MCF 10A (cell line): Measurements from ENCODE around the gene TCAIM. TPM values are rescaled to one million over a fixed set of nuclear protein-coding genes. Genes with fewer than 3 reads are reported as not detected.

Experiments
- BruUV-seq: library from RNA; stranded (reverse); fragments of 400-500 nt; replicated peaks from 2 replicates; lab custom pipeline; 2021; lab: Mats Ljungman, UMichigan
- CTCF ChIA-PET: fragments of 300-600 bp; sonication (Branson Sonifier 250); formaldehyde crosslinking; extraction: SDS; loops from one replicate; lab custom pipeline; 2021; ENCODE audit warnings: antibody characterized with exemption, inconsistent platforms; lab: Yijun Ruan, JAX
- POLR2A ChIA-PET: fragments of 300-600, 350-650 bp; sonication (Branson Sonifier 250); formaldehyde crosslinking; extraction: SDS; loops from one replicate; lab custom pipeline; 2020; ENCODE audit warnings: antibody characterized with exemption, inconsistent platforms; lab: Yijun Ruan, JAX
- DNase-seq: peaks from one replicate; pipeline ENCODE4 v3.0.0-alpha.2; 2018; ENCODE audit not compliant: unreplicated experiment
- H3K27ac Mint-ChIP-seq: one replicate; pipeline ENCODE4 v1.8.0; 2022; ENCODE audit warnings: mild to moderate bottlenecking, low read depth, mixed read lengths; ENCODE audit not compliant: unreplicated experiment
- H3K27me3 Mint-ChIP-seq: one replicate; pipeline ENCODE4 v1.8.0; 2022; ENCODE audit warnings: mixed read lengths; ENCODE audit not compliant: insufficient read depth, unreplicated experiment
- H3K36me3 Mint-ChIP-seq: one replicate; pipeline ENCODE4 v1.8.0; 2022; ENCODE audit warnings: mild to moderate bottlenecking, moderate library complexity, mixed read lengths; ENCODE audit not compliant: insufficient read depth, unreplicated experiment
- H3K4me1 Mint-ChIP-seq: one replicate; pipeline ENCODE4 v1.8.0; 2022; ENCODE audit warnings: mixed read lengths; ENCODE audit not compliant: insufficient read depth, unreplicated experiment
- H3K4me3 Mint-ChIP-seq: one replicate; pipeline ENCODE4 v1.8.0; 2022; ENCODE audit warnings: mild to moderate bottlenecking, moderate library complexity, mixed read lengths; ENCODE audit not compliant: unreplicated experiment
- H3K9me3 Mint-ChIP-seq: one replicate; pipeline ENCODE4 v1.8.0; 2022; ENCODE audit warnings: mixed read lengths; ENCODE audit not compliant: unreplicated experiment
- CTCF ChIP-seq: fragments of 200-600 bp; IDR thresholded peaks from one replicate; pipeline ENCODE4 v1.8.0; 2022; ENCODE audit warnings: antibody characterized with exemption, mild to moderate bottlenecking; ENCODE audit not compliant: unreplicated experiment
- intact Hi-C: fragments of 100-400 bp; cut with micrococcal nuclease; formaldehyde crosslinking; loops from 2 replicates; pipeline ENCODE4 v1.14.1; 2022
- total RNA-seq: library from RNA; stranded (reverse); gene quantifications from 2 replicates; pipeline ENCODE4 v1.2.3, GENCODE V29; 2022

The TCAIM gene
- total RNA-seq, 1 experiment from 2014 or later: 26.6 TPM

GRCh38 chr3:44419923-44420650 is 81.5 kb downstream of the TCAIM start:
- Mint-ChIP-seq H3K4me3 (no peak overlapping the region), H3K36me3 (no peaks in the 10 kb centered on the region), H3K27me3 (no peaks in the 10 kb centered on the region), H3K9me3 (no peaks in the 10 kb centered on the region), H3K4me1 (no peaks in the 10 kb centered on the region), H3K27ac (no peak overlapping the region)
- ChIA-PET POLR2A (no interaction called here), CTCF (no interaction called here)
- intact Hi-C loops: no loop called here
- no peak for DNase-seq
- no peak for TF ChIP-seq CTCF
- BruUV-seq: no TSS peak

GRCh38 chr3:44420676-44421075 is 82.1 kb downstream of the TCAIM start:
- no peaks in the 10 kb centered on the region for H3K4me1 Mint-ChIP-seq
- no peak overlapping the region for H3K4me3 Mint-ChIP-seq
- no peak for TF ChIP-seq CTCF
- H3K27me3 Mint-ChIP-seq: no peaks in the 10 kb centered on the region
- CTCF ChIA-PET: interaction anchor here (0.7 kb wide), 1 partner anchor 70 kb away, joined by 3 read pairs; no protein-coding TSS in a partner anchor
- intact Hi-C loops: no loop called here
- DNase-seq: no peak
- H3K27ac Mint-ChIP-seq: no peak overlapping the region
- H3K9me3 Mint-ChIP-seq: no peaks in the 10 kb centered on the region
- POLR2A ChIA-PET: no interaction called here
- no peaks in the 10 kb centered on the region for H3K36me3 Mint-ChIP-seq
- BruUV-seq: no TSS peak

GRCh38 chr3:44421280-44421679 is 82.7 kb downstream of the TCAIM start:
- intact Hi-C loops: no loop called here
- ChIA-PET CTCF (interaction anchor here (0.7 kb wide), 1 partner anchor 71 kb away, joined by 3 read pairs; no protein-coding TSS in a partner anchor), POLR2A (no interaction called here)
- no peak for DNase-seq
- no peaks in the 10 kb centered on the region for H3K4me1 Mint-ChIP-seq
- BruUV-seq: no TSS peak
- H3K4me3 Mint-ChIP-seq: no peak overlapping the region
- no peak overlapping the region for H3K27ac Mint-ChIP-seq
- H3K27me3 Mint-ChIP-seq: no peaks in the 10 kb centered on the region
- no peaks in the 10 kb centered on the region for H3K36me3 Mint-ChIP-seq
- no peaks in the 10 kb centered on the region for H3K9me3 Mint-ChIP-seq
- TF ChIP-seq CTCF: no peak

GRCh38 chr3:44424758-44425157 is 86.2 kb downstream of the TCAIM start:
- H3K27me3 Mint-ChIP-seq: no peaks in the 10 kb centered on the region
- no TSS peak for BruUV-seq
- CTCF ChIA-PET: interaction anchor here (1.1 kb wide), 1 partner anchor 12 kb away, joined by 4 read pairs; no protein-coding TSS in a partner anchor

More at GRCh38 chr3:44424758-44425157, 86.2 kb downstream of the TCAIM start:
- H3K9me3 Mint-ChIP-seq: no peaks in the 10 kb centered on the region
- no peak overlapping the region for H3K4me3 Mint-ChIP-seq
- H3K4me1 Mint-ChIP-seq: no peaks in the 10 kb centered on the region
- no peak overlapping the region for H3K27ac Mint-ChIP-seq
- no peak for DNase-seq
- intact Hi-C loops: no loop called here
- no peak for TF ChIP-seq CTCF
- POLR2A ChIA-PET: no interaction called here
- H3K36me3 Mint-ChIP-seq: no peaks in the 10 kb centered on the region
